ENCODE results near the gene CPEB1.
"Not testable (repeated sequence)": the region's sequence is repeated elsewhere in the genome, so short reads cannot be mapped to it uniquely, and the experiment has no call there.

Gene CPEB1

GRCh38 chr15:82535566-82536408 is 111.4 kb downstream of the CPEB1 start:
- no peak for TF ChIP-seq CTCF (IDR thresholded peaks at IDR 0.05; ENCODE audit: low read depth, low read length)

DNA sequence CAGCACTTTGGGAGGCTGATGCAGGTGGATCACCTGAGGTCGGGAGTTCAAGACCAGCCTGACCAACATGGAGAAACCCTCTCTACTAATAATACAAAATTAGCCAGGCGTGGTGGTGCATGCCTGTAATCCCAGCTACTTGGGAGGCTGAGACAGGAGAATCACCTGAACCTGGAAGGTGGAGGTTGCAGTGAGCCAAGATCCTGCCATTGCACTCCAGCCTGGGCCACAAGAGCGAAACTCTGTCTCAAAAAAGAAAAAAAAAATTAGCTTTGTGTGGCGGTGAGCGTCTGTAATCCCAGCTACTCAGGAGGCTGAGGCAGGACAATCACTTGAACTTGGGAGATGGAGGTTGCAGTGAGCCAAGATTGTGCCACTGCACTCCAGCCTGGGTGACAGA is 112.0 kb downstream of the CPEB1 start:
- DNase-seq (ENCODE audit: extremely low read depth, low read depth): not testable (repeated sequence)

More at GRCh38 chr15:82535566-82536408, 111.4 kb downstream of the CPEB1 start:
- DNase-seq (ENCODE audit: extremely low read depth, low read depth): no peak

- not testable (repeated sequence) for DNase-seq (ENCODE audit: extremely low read depth, low read depth)
Measured at GRCh38 chr15:82534457-82534861, 112.7 kb downstream of the CPEB1 start.

DNA sequence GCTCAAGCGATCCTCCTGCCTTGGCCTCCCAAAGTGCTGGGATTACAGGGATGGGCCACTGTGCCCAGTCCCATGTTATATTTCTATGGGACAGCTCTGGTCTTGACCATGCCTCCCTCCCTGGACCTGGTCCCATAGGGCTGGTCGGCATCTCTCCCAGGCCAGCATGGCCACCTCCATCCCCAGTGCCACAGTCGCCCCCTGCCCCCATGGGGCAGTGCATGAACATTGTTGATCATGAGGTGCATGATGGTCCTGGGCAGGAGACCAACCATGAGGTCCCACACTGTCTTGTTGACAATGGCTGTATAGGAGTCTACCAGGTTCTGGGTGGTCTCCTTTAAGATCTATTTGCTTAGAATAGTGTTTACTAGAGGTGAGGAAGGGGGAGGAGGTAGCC is 113.4 kb downstream of the CPEB1 start:
- no peak for TF ChIP-seq CTCF (IDR thresholded peaks at IDR 0.05; ENCODE audit: low read depth, low read length)
- DNase-seq (ENCODE audit: extremely low read depth, low read depth): no peak

DNA sequence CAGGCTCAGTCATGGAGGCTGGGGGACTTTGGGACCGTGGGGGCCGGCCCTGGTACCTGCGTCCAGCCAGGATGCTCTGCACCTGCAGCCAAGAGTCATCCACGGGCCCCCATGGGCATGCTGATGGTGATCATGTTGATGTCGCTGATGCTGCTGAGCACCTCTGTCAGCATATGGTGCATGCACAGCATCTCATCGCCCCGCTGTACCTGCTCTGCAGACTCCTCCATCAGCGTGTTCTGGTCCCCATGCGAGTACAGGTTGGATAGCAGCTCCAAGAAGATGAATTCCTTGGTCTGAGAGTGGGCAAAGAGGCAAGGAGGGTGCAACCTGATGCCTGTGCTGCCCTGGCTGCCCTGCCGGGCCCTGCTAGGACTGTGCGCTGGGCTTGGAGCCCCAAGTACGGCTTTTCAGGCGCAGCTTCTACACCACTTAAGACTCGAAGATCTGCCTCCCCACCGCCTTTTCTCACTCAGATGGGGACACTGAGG is 114.1 kb downstream of the CPEB1 start:
- DNase-seq (ENCODE audit: extremely low read depth, low read depth): no peak
- no peak for TF ChIP-seq CTCF (IDR thresholded peaks at IDR 0.05; ENCODE audit: low read depth, low read length)

- no peak for DNase-seq (ENCODE audit: extremely low read depth, low read depth)
Measured at GRCh38 chr15:82532383-82532990, 114.7 kb downstream of the CPEB1 start.

GRCh38 chr15:82531496-82532382 is 115.4 kb downstream of the CPEB1 start:
- TF ChIP-seq CTCF (IDR thresholded peaks at IDR 0.05; ENCODE audit: low read depth, low read length): no peak
- no peak for DNase-seq (ENCODE audit: extremely low read depth, low read depth)

More at GRCh38 chr15:82532383-82532990, 114.7 kb downstream of the CPEB1 start:
- TF ChIP-seq CTCF (IDR thresholded peaks at IDR 0.05; ENCODE audit: low read depth, low read length): no peak
